K562 (cell line): Measurements from ENCODE around the gene DAPK3. TPM values are rescaled to one million over a fixed set of nuclear protein-coding genes. Genes with fewer than 3 reads are reported as not detected.

Experiments
- ATF1 ChIP-seq, 2 experiments: fragments of 450-650 bp in 1 of 2; IDR thresholded peaks; 2 replicates each; pipeline ENCODE4 v1.6.1; 2016; ENCODE audit warnings: missing compliant biosample characterization in 1 of 2, missing genetic modification characterization in 1 of 2
- BRCA1 ChIP-seq, 2 experiments: fragments of 450-650 bp in 1 of 2; sonication (generic) in 1 of 2; formaldehyde crosslinking in 1 of 2; IDR thresholded peaks; 2 replicates each; pipeline versions ENCODE4 v1.5.0 to v1.6.1; 2017 to 2020; ENCODE audit warnings: mild to moderate bottlenecking in 1 of 2, missing genetic modification reagents in 1 of 2
- COPS2 ChIP-seq: fragments of 450-650 bp; conservative IDR thresholded peaks from 2 replicates; pipeline ENCODE4 v1.6.1; 2016; ENCODE audit warnings: mild to moderate bottlenecking, moderate library complexity
- CREB5 ChIP-seq: fragments of 250-450 bp; sonication (Bioruptor Pico); IDR thresholded peaks from 2 replicates; pipeline ENCODE4 v1.5.0; 2020; ENCODE audit warnings: mild to moderate bottlenecking
- ELK1 ChIP-seq: sonication (generic); formaldehyde crosslinking; IDR thresholded peaks from 2 replicates; pipeline ENCODE4 v1.8.1; 2022; ENCODE audit warnings: missing genetic modification reagents
- ETV5 ChIP-seq: sonication (generic); formaldehyde crosslinking; IDR thresholded peaks from 2 replicates; pipeline ENCODE4 v1.4.0; 2020; ENCODE audit warnings: low read depth, mild to moderate bottlenecking, missing genetic modification reagents
- MIER1 ChIP-seq: fragments of 450-650 bp; IDR thresholded peaks from 2 replicates; pipeline ENCODE4 v1.6.1; 2016; ENCODE audit warnings: antibody characterized with exemption, mild to moderate bottlenecking, low read depth
- NFIX ChIP-seq: fragments of 250-450 bp; sonication (Bioruptor Pico); IDR thresholded peaks from 2 replicates; pipeline ENCODE4 v1.4.0; 2020; ENCODE audit warnings: low read depth, mild to moderate bottlenecking, moderate library complexity
- NONO ChIP-seq, 2 experiments: fragments of 200-400 bp in 1 of 2; fragments of 450-650 bp in 1 of 2; formaldehyde crosslinking in 1 of 2; IDR thresholded peaks; 2 replicates each; pipeline ENCODE4 v1.6.1; 2017; ENCODE audit warnings: low read depth in 2 of 2, mild to moderate bottlenecking in 2 of 2, moderate library complexity in 2 of 2, low read length in 1 of 2
- POLR2A ChIP-seq: fragments of 450-650 bp; conservative IDR thresholded peaks from 2 replicates; pipeline ENCODE4 v1.6.1; 2016
- POLR2B ChIP-seq: fragments of 450-650 bp; IDR thresholded peaks from 2 replicates; pipeline ENCODE4 v1.6.1; 2018; ENCODE audit warnings: low read depth; ENCODE audit not compliant: partially characterized antibody
- PYGO2 ChIP-seq: fragments of 450-650 bp; IDR thresholded peaks from 2 replicates; pipeline ENCODE4 v1.6.1; 2016; ENCODE audit warnings: mild to moderate bottlenecking, missing genetic modification characterization, moderate library complexity, missing compliant biosample characterization
- RBBP5 ChIP-seq: fragments of 200-600 bp; sonication (generic); IDR thresholded peaks from 2 replicates; pipeline ENCODE4 v1.6.1; 2012; ENCODE audit warnings: borderline replicate concordance, mild to moderate bottlenecking, low read length, control low read depth, inconsistent platforms; ENCODE audit not compliant: insufficient read depth, poor library complexity, severe bottlenecking
- SLC30A9 ChIP-seq: fragments of 250-450 bp; sonication (Bioruptor Pico); IDR thresholded peaks from 2 replicates; pipeline ENCODE4 v1.8.0; 2022; ENCODE audit warnings: mild to moderate bottlenecking, moderate library complexity
- SNIP1 ChIP-seq: fragments of 450-650 bp; IDR thresholded peaks from 2 replicates; pipeline ENCODE4 v1.7.1; 2017; ENCODE audit warnings: low read depth, mild to moderate bottlenecking
- SPI1 ChIP-seq: IDR thresholded peaks from 2 replicates; pipeline ENCODE4 v1.6.1; 2011; ENCODE audit warnings: low read depth, low read length, control low read depth, borderline replicate concordance
- SREBF2 ChIP-seq: sonication (generic); formaldehyde crosslinking; IDR thresholded peaks from 2 replicates; pipeline ENCODE4 v1.4.0; 2020; ENCODE audit warnings: mild to moderate bottlenecking, missing genetic modification reagents
- SRSF7 ChIP-seq: fragments of 200-400 bp; formaldehyde crosslinking; optimal IDR thresholded peaks from 2 replicates; pipeline ENCODE3; 2017; ENCODE audit warnings: mild to moderate bottlenecking, low read depth, low read length
- SUPT5H ChIP-seq: fragments of 450-650 bp; IDR thresholded peaks from 2 replicates; pipeline ENCODE4 v1.6.1; 2016
- TAF9B ChIP-seq: fragments of 450-650 bp; IDR thresholded peaks from 2 replicates; pipeline ENCODE4 v1.6.1; 2018; ENCODE audit warnings: mild to moderate bottlenecking; ENCODE audit not compliant: partially characterized antibody
- TOE1 ChIP-seq, 2 experiments: fragments of 450-650 bp in 1 of 2; sonication (generic) in 1 of 2; formaldehyde crosslinking in 1 of 2; IDR thresholded peaks; 2 replicates each; pipeline versions ENCODE4 v1.7.1 to v1.8.0; 2016 to 2022; ENCODE audit warnings: borderline replicate concordance in 2 of 2, mild to moderate bottlenecking in 2 of 2, antibody characterized with exemption in 1 of 2, inconsistent platforms in 1 of 2, low read depth in 1 of 2, missing genetic modification reagents in 1 of 2, moderate library complexity in 1 of 2
- XRCC4 ChIP-seq: IDR thresholded peaks from one replicate; pipeline ENCODE4 v1.6.1; 2011; ENCODE audit not compliant: insufficient read depth, insufficient read length; ENCODE audit errors: extremely low read depth
- ZC3H8 ChIP-seq: fragments of 450-650 bp; IDR thresholded peaks from 2 replicates; pipeline ENCODE4 v1.6.1; 2017
- ZKSCAN3 ChIP-seq: fragments of 250-450 bp; sonication (Bioruptor Pico); IDR thresholded peaks from 2 replicates; pipeline ENCODE4 v1.4.0; 2020
- ZKSCAN8 ChIP-seq: fragments of 200-800 bp; sonication (Bioruptor generic); IDR thresholded peaks from 2 replicates; pipeline ENCODE4 v1.6.1; 2016; ENCODE audit warnings: missing genetic modification characterization, missing compliant biosample characterization
- ZNF551 ChIP-seq: fragments of 250-450 bp; sonication (Bioruptor Pico); IDR thresholded peaks from 2 replicates; pipeline ENCODE4 v1.5.0; 2021; ENCODE audit warnings: mild to moderate bottlenecking, moderate library complexity
- ZNF695 ChIP-seq: fragments of 450-650 bp; formaldehyde crosslinking; IDR thresholded peaks from 2 replicates; pipeline ENCODE4 v1.4.0; 2020; ENCODE audit warnings: mild to moderate bottlenecking, moderate library complexity
- ZNF79 ChIP-seq: fragments of 250-450 bp; sonication (Bioruptor Pico); IDR thresholded peaks from 2 replicates; pipeline ENCODE4 v1.4.0; 2020; ENCODE audit warnings: low read depth, mild to moderate bottlenecking, moderate library complexity
- polyA plus RNA-seq, 8 experiments: library from polyadenylated mRNA; depleted of rRNA in 4 of 8; stranded (reverse) in 5 of 8; unstranded in 3 of 8; fragments of >200 nt; fragmentation: Nextera tagmentation in 2 of 8; fragmentation: Illumina TruSeq in 1 of 8; extraction: Ambion mirVana in 2 of 8; extraction: Trizol in 1 of 8; gene quantifications; 2 replicates each; pipeline versions ENCODE4 v1.2.1 to v1.2.3, GENCODE V29; 2011 to 2014; ENCODE audit warnings: inconsistent platforms in 1 of 8, missing spikeins in 1 of 8
- total RNA-seq, 7 experiments: library from RNA; depleted of rRNA in 6 of 7; stranded (reverse); fragments of >200 nt in 6 of 7; fragmentation: Illumina TruSeq in 2 of 7; extraction: Trizol in 2 of 7; gene quantifications; 2 replicates each; pipeline versions ENCODE4 v1.2.1 to v1.2.3, GENCODE V29; 2011 to 2021; ENCODE audit warnings: low replicate concordance in 1 of 7

The DAPK3 gene
- total and polyA plus RNA-seq, 9 of the 15 experiments (the other 6 are each of a cell fraction or from before 2014, with no cell fraction given), result 0.14 to 63.4 (median 25.0) TPM

- TF ChIP-seq PYGO2, result no peak
- TF ChIP-seq NFIX (CRISPR knock-in tag), result no peak
- TF ChIP-seq SUPT5H, result peak; percentile 54; the same call in 1 of the 2 replicates
- no peak for TF ChIP-seq SRSF7
- TF ChIP-seq ETV5 (CRISPR knock-in tag), result peak; percentile 70; the same call in 1 of the 2 replicates
- no peak for TF ChIP-seq SLC30A9 (CRISPR knock-in tag)
- no peak; the same call in 1 of the 2 replicates for TF ChIP-seq MIER1
- no peak for TF ChIP-seq CREB5 (CRISPR knock-in tag)
- TF ChIP-seq TOE1 (IDR thresholded peaks at IDR 0.05; ENCODE audit: borderline replicate concordance), result no peak
- TF ChIP-seq TOE1 (CRISPR knock-in tag; IDR thresholded peaks at IDR 0.05; ENCODE audit: borderline replicate concordance, low read depth), result no peak
- no peak for TF ChIP-seq ZKSCAN8 (CRISPR knock-in tag)
- TF ChIP-seq SNIP1, result no peak
- TF ChIP-seq ELK1 (CRISPR knock-in tag), result no peak
- TF ChIP-seq ATF1 (CRISPR knock-in tag; IDR thresholded peaks at IDR 0.05), result peak; percentile 31
- TF ChIP-seq ATF1 (tag; IDR thresholded peaks at IDR 0.05), result peak; percentile 93
- TF ChIP-seq ZC3H8, result no peak
- TF ChIP-seq BRCA1 (IDR thresholded peaks at IDR 0.05), result no peak
- no peak for TF ChIP-seq BRCA1 (CRISPR knock-in tag; IDR thresholded peaks at IDR 0.05)
- TF ChIP-seq COPS2, result no peak
- TF ChIP-seq ZNF695 (CRISPR knock-in tag), result no peak
- no peak for TF ChIP-seq SREBF2 (CRISPR knock-in tag)
- no peak for TF ChIP-seq ZNF79 (CRISPR knock-in tag)
- TF ChIP-seq RBBP5, result peak; percentile 55
- 0 out of 4 replicates have a peak, but pooled peaks of 1 of the 2 experiments have one; percentile 33 for TF ChIP-seq NONO (IDR thresholded peaks at IDR 0.05; ENCODE audit: low read depth in 2 of 2, low read length in 1 of 2)
- TF ChIP-seq TAF9B, result no peak
- no peak for TF ChIP-seq XRCC4
- TF ChIP-seq POLR2A, result peak; percentile 57
- TF ChIP-seq SPI1, result no peak
- no peak for TF ChIP-seq ZNF551 (CRISPR knock-in tag)
- TF ChIP-seq POLR2B, result peak; percentile 51
- TF ChIP-seq ZKSCAN3 (CRISPR knock-in tag), result no peak
These were observed at the start of gene DAPK3 (continued) for GRCh38 chr19:3970808-3971598.
